HEK293T (cell line): Measurements from ENCODE around the gene SHLD3.

Source experiments
- BHLHE40 ChIP-seq: fragments of 450-650 bp; IDR thresholded peaks from 2 replicates; pipeline ENCODE4 v1.6.1; 2016; ENCODE audit warnings: mild to moderate bottlenecking, moderate library complexity, borderline replicate concordance
- FOXA1 ChIP-seq: fragments of 450-650 bp; IDR thresholded peaks from 2 replicates; pipeline ENCODE4 v1.6.1; 2016; ENCODE audit warnings: mild to moderate bottlenecking
- FOXK2 ChIP-seq: fragments of 450-650 bp; IDR thresholded peaks from 2 replicates; pipeline ENCODE4 v1.6.1; 2016; ENCODE audit warnings: mild to moderate bottlenecking
- FOXM1 ChIP-seq: fragments of 450-650 bp; IDR thresholded peaks from 2 replicates; pipeline ENCODE4 v1.6.1; 2017; ENCODE audit warnings: mild to moderate bottlenecking, borderline replicate concordance
- L3MBTL2 ChIP-seq: fragments of 450-650 bp; conservative IDR thresholded peaks from 2 replicates; pipeline ENCODE4 v1.6.1; 2016; ENCODE audit warnings: mild to moderate bottlenecking
- LEF1 ChIP-seq: fragments of 450-650 bp; IDR thresholded peaks from 2 replicates; pipeline ENCODE4 v1.6.1; 2017; ENCODE audit warnings: mild to moderate bottlenecking, borderline replicate concordance
- NFRKB ChIP-seq: fragments of 450-650 bp; IDR thresholded peaks from 2 replicates; pipeline ENCODE4 v1.6.1; 2016; ENCODE audit warnings: mild to moderate bottlenecking, moderate library complexity
- PKNOX1 ChIP-seq: fragments of 450-650 bp; IDR thresholded peaks from 2 replicates; pipeline ENCODE4 v1.6.1; 2016
- SP1 ChIP-seq: fragments of 450-650 bp; IDR thresholded peaks from 2 replicates; pipeline ENCODE4 v1.6.1; 2017
- SUZ12 ChIP-seq: fragments of 450-650 bp; IDR thresholded peaks from 2 replicates; pipeline ENCODE4 v1.6.1; 2016; ENCODE audit warnings: mild to moderate bottlenecking
- TARDBP ChIP-seq: fragments of 450-650 bp; IDR thresholded peaks from 2 replicates; pipeline ENCODE4 v1.6.1; 2016

- TF ChIP-seq SP1 (no peak), FOXA1 (no peak), BHLHE40 (no peak), PKNOX1 (no peak), SUZ12 (no peak), FOXM1 (no peak), LEF1 (no peak), FOXK2 (no peak), NFRKB (no peak), TARDBP (no peak), L3MBTL2 (no peak)
These were observed 39.1 kb downstream of the SHLD3 start for GRCh38 chr5:65663804-65664521.
